ENCODE data around the gene WNK4.
A peak's percentile ranks its signal among the peaks of the same experiment; 100 is the strongest.
"Not testable (repeated sequence)": the region's sequence is repeated elsewhere in the genome, so short reads cannot be mapped to it uniquely, and the experiment has no call there.

WNK4 gene

DNA sequence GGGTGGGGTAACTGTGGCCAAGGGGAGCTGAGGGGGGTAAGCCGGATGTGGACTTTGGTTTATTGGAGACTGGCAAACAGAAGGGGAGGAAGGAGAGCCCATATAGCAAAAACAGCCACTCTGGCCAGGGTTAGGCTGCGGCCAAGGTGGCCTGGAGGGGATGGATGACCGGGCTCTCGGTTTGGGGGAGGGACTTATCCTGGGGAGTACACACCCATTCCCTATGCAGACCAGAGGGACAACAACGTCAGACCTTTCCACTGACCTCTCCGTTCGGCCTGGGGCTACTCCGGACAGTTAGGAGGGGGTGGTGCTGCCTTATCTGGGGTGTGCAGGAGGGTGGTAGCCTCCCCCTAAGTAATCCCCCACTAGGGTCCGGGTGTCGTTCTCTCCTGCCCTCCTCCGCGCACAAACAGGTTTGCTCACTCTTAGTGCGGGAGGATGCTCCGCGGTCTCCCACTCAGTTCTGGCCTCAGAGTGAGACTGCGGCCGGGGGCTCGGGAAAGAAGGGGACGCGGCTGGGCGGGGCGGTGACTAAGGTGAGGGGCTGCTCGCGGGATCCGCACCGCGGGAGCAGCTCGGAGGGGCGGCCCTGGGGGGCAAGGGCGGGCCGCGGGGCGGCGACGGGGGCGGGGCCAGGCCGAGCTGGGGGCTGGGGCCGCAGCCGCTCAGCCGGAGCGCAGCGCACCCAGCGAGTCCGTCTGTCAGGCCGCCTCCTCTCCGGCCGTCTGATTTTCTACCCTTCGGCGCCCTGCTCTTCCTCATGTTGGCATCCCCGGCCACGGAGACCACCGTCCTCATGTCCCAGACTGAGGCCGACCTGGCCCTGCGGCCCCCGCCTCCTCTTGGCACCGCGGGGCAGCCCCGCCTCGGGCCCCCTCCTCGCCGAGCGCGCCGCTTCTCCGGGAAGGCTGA, at the start of gene WNK4:
WNK4 (plus strand) TSS at position 675 of the 915 bp plus-strand sequence; CDS start at position 764, 89 bp downstream.
- ATAC-seq = no peak

GRCh38 chr17:42740699-42741098, 39.7 kb upstream of the WNK4 start:
- ATAC-seq = no peak

DNA sequence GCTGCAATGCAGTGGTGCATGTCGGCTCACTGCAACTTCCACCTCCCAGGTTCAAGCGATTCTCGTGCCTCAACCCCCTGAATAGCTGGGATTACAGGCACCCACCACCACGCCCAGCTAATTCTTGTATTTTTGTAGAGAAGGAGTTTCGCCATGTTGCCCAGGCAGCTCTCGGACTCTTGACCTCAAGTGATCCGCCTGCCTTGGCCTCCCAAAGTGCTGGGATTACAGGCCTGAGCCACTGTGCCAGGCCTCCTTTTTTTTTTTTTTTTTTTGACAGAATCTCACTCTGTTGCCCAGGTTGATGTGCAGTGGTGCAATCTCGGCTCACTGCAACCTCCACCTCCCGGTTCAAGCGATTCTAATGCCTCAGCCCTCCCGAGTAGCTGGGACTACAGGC, 37.5 kb upstream of the WNK4 start:
- ATAC-seq = not testable (repeated sequence)

DNA sequence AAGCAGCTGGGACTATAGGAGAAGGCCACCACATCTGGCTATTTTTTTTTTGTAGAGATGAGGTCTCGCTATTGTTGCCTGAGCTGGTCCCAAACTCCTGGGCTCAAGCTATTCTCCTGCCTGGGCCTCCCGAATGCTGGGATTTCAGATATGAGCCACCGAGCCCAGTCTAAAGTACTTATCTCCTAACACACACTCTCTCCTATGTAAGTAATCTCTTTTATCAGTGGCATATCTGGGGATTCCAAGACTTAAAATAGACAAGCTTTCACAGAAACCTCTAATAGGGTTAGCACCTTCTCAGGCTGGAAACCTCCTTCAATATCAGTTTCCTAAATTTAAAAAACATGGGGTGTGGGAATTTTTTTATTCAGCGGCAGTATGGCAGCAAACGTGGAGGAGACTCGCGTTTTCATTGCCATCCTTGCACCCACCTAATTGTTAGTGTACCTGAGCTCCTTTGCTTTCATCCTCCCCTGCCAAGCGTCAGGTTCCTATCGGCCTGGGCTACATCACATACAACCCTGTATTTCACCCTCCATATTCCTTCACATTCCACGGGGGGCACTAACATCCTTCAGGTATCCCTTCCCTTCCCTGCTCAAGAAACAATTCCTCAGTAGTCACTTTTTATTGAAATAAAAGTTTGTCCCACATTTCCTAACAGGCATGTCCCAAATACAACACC, 36.7 kb upstream of the WNK4 start:
- ATAC-seq = no peak

GRCh38 chr17:42744283-42744805, 36.1 kb upstream of the WNK4 start:
- peak; percentile 89 to 91 for ATAC-seq

DNA sequence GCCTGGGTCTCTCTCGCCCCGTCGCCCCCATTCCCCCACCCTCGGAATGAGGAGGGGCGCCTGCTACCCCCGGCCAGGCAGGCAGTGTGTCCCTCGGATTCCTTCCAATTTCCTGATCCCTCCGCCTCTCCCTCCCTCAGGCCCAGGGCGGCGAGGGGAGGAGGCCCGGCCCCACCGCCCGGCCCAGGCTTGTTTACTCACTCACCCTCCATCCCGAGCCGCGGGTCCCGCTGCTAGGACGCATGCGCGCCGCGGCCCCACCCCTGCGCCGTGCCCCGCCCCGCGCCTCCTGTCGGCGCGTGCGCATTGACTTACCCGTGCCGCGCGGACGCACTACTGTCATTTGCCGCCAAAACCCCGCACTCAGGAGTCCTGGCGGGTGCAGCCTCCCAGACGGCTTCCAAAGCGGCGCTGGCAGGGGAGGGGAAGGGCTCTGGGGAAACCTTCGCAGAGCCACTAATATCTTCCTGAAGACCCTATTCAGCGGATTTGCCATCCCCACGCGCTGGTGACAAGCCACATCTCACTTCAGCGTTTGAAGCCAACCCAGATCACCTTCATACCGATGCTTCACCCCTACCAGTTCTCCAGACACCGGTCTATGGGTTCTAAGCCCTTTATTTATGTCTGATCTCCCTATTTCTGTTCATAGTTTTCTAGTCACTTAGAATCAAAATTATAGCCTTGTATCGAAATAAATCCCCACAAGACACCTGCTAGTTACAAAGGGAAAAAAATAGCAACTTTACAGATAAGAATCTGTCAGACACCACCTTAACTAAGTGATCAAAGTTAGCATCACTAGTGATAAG, 35.4 kb upstream of the WNK4 start, which contains the start of gene EZH1:
EZH1 (minus strand) TSS at position 235 of the 812 bp plus-strand sequence. CDS start 16,099 bp downstream, outside the sequence.
- peak; percentile 83 to 87 for ATAC-seq

GRCh38 chr17:42748202-42748907, 32.1 kb upstream of the WNK4 start:
- ATAC-seq = no peak

GRCh38 chr17:42748908-42749798, 31.3 kb upstream of the WNK4 start:
- ATAC-seq = no peak

GRCh38 chr17:42750739-42751344, 29.6 kb upstream of the WNK4 start:
- ATAC-seq = no peak

DNA sequence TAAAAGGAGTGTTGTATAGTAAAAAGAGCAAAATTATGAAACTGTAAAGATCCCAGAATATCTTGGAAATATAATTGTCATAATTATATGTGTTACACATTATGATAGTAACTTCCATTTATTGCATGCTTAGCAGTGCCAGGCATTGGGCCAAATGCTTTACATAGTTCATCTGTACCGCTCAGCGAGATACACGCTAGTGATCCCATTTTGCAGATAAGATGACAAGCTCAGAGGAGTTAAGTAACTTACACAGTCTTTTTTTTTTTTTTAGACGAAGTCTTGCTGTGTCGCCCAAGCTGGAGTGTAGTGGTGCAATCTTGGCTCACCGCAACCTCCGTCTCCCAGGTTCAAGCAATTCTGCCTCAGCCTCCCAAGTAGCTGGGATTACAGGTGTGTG, 28.8 kb upstream of the WNK4 start:
- ATAC-seq = no peak

DNA sequence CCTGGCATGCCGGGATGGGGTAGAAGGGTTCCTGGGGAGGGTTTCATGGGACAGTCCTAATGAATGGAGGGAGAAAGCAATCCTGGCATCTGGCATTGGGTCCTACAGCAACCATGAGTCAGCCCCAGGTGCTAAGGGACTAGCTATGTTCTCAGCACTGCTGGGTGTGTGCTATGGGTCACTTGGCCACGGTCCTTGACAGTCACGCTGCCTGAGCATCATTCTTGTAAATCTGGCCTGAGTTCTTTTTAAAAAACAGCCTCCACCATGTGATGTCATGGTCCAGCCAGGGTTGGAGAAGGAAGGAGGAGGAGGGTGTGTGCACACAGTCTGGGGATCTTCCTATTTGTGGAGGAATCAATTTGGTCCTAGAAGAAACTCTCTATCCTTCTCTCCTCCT, 25.6 kb upstream of the WNK4 start:
- no peak for ATAC-seq

- peak in 1 of 2 donors; percentile 41 for ATAC-seq
These were observed 20.3 kb upstream of the WNK4 start for GRCh38 chr17:42759982-42760651.

DNA sequence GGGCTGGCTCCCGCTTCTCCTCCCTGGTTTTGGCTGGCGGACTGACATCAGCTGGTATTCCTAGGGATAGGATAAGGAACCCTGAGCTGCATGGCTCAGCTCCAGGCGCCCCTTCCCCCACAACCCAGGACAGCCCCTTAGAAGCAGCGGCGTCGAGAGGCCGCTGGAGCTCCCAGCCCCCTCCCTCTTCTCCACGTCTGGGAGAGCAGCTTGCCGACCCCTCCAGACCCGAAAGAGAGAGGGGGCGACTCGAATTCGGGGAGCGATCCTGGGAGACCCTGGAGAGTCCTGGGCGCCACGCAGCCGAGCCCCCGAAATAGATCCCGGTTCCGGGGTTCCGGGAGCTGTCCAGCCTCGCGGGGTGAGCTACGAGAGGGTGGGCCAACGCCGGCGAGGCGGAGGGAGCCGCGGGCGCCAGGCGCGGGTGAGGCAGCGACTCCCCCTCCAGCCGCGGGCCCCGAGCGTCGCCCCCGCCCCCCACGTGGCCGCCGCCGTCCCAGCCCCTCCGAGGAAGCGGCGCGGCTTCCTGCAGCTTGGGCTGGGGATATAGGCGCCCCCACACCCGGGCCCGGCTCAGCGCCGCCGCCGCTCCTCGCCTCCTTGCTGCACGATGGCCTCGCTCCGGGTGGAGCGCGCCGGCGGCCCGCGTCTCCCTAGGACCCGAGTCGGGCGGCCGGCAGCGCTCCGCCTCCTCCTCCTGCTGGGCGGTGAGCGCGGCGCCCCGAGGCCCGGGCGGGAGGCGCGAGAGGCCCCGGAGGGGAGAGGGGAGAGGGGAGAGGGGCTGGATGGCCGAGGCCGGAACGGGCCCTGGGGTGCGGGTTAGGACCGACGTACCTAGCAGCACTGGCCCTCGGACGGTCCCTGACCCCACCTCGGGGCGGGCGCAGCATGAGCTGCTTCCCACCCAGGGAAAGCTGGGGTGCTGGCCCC, 19.5 kb upstream of the WNK4 start, which contains the start of gene RAMP2:
RAMP2 (plus strand) TSS at position 576 of the 930 bp plus-strand sequence; CDS start at position 611, 35 bp downstream.
- peak; percentile 19 to 37 for ATAC-seq

GRCh38 chr17:42761638-42762037, 18.8 kb upstream of the WNK4 start:
- no peak for ATAC-seq

- no peak for ATAC-seq
These were observed 14.3 kb upstream of the WNK4 start for GRCh38 chr17:42766124-42766523.

DNA sequence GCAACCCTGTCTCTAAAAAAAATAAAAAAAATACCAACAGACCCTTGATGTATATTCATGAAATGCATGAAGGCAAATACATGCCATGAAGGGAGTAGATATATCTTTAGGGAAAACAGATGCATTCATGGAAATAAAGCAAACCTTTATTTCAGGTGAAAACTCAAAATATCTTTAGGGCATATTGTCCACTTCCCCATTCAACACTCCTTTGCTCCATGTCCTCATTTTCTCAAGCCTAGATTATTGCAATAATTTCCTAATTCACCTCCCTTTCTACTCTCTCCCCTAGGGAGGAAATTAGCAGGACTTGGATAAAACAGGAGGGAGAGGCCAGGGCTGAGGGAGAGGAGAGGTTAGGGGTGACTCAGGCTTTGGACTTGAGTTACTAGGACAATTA, 12.9 kb upstream of the WNK4 start:
- ATAC-seq = no peak

DNA sequence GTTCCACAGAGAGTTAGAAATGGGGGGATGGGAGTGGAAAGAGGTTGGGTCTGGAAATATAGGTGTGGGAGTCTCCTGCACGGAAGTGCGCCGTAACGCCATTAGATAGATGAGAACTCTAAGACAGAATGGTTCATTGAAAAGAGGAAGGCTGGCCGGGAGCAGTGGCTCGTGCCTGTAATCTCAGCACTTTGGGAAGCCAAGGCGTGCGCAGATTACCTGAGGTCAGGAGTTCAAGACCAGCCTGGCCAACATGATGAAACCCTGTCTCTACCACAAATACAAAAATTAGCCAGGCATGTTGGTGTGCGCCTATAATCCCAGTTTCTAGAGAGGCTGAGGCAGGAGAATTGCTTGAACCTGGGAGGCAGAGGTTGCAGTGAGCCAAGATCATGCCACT, 12.4 kb upstream of the WNK4 start:
- not testable (repeated sequence) for ATAC-seq

DNA sequence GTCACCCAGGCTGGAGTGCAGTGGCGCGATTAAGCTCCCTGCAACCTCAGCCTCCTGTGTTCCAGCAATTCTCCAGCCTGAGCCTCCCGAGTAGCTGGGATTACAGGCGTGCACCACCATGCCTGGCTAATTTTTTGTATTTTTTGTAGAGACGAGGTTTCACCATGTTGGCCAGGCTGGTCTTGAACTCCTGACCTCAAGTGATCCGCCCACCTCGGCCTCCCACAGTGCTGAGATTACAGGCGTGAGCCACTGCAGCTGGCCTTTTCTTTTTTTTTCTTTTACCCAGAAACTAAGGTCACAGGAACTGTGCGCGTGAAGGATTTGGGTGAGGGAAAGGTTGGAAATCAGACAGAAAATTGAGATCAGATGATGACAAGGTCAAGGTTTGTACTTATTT, 10.4 kb upstream of the WNK4 start:
- ATAC-seq = not testable (repeated sequence)

DNA sequence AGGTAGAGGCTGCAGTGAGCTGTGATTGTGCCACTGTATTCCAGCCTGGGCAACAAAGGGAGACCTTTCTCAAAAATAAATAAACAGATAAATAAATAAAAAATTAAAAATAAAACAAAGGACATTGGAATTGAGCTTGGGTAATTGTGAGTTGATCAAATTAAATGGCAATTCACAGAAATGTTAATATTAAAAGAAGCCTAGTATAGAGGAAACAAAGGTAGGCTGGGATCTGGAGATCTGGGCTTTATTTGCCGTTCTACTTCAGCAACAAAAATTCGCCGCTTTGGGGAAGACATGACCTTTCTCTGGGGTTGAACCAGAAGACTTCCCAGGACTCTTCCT, 7.5 kb upstream of the WNK4 start:
- ATAC-seq = no peak

Data from activated CD4-positive, CD25-positive, alpha-beta regulatory T cell treated with anti-CD3 and anti-CD28 coated beads, Interleukin-2, amount 50 U/mL, for 24 hours (primary cell).